ENCODE measurements around the gene PSEN1.

DNA sequence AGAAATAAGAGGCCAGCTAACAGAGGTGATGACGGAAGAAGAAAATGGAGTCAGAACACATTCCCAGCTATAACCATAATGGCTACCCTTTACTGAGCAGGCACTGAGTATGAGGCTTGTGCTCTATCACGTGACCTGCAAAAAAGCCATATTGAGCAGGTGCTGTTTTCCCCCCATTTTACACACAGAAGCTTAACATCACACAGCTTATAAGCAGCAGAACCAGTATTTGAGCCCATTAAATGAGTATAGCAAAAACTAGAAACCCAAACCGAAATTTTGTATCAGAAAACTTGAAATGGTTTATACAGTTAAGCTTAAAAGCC lies 129.4 kb downstream of the PSEN1 start:
- TF ChIP-seq JUND (IDR thresholded peaks at IDR 0.05; ENCODE audit: low read length) (no peak), NRF1 (IDR thresholded peaks at IDR 0.05; ENCODE audit: low read depth, low read length) (no peak)
- TF ChIP-seq, protein P1, sequence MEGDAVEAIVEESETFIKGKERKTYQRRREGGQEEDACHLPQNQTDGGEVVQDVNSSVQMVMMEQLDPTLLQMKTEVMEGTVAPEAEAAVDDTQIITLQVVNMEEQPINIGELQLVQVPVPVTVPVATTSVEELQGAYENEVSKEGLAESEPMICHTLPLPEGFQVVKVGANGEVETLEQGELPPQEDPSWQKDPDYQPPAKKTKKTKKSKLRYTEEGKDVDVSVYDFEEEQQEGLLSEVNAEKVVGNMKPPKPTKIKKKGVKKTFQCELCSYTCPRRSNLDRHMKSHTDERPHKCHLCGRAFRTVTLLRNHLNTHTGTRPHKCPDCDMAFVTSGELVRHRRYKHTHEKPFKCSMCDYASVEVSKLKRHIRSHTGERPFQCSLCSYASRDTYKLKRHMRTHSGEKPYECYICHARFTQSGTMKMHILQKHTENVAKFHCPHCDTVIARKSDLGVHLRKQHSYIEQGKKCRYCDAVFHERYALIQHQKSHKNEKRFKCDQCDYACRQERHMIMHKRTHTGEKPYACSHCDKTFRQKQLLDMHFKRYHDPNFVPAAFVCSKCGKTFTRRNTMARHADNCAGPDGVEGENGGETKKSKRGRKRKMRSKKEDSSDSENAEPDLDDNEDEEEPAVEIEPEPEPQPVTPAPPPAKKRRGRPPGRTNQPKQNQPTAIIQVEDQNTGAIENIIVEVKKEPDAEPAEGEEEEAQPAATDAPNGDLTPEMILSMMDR (IDR thresholded peaks at IDR 0.05; ENCODE audit: control extremely low read depth in 1 of 3, insufficient read depth in 1 of 3, low read depth in 1 of 3, low read length in 3 of 3), result no peak

Measured in H1 (cell line).